Mucosa of descending colon (tissue), 3 donors: Measurements from ENCODE around the gene XCL1. TPM values are rescaled to one million over a fixed set of nuclear protein-coding genes. Genes with fewer than 3 reads are reported as not detected.

ENCODE experiments used
- ATAC-seq: fragments of 200-7000 bp; cut with Tn5 transposase; one replicate; pipeline ENCODE4 v1.9.1; 2020; ENCODE audit warnings: mild to moderate bottlenecking, moderate library complexity
- DNase-seq, 3 donors: peaks; one replicate each; pipeline ENCODE4 v3.0.0-alpha.2; 2020
- H3K36me3 ChIP-seq: fragments of 200-600 bp; one replicate; pipeline ENCODE4 v1.8.0; 2021; ENCODE audit warnings: low read depth, mild to moderate bottlenecking
- H3K4me1 ChIP-seq: fragments of 200-600 bp; one replicate; pipeline ENCODE4 v1.8.0; 2021; ENCODE audit warnings: low read depth, mild to moderate bottlenecking
- H3K4me3 ChIP-seq: fragments of 200-600 bp; one replicate; pipeline ENCODE4 v1.8.0; 2021; ENCODE audit warnings: mild to moderate bottlenecking
- H3K9me3 ChIP-seq: fragments of 200-600 bp; one replicate; pipeline ENCODE4 v1.8.0; 2021; ENCODE audit warnings: mild to moderate bottlenecking
- intact Hi-C, 2 donors: fragments of 100-400 bp; cut with DNase I in 1 of 2; cut with micrococcal nuclease in 1 of 2; formaldehyde crosslinking; loops; one replicate each; pipeline versions ENCODE4 v1.11.0 to v1.11.1; 2022; cut with DNase I, micrococcal nuclease
- total RNA-seq, 3 donors: library from RNA; stranded (reverse); fragmentation: NEBNext Ultra II Directional in 2 of 3; extraction: Animal tissue kit (Norgen Biotek cat#: 25700) in 2 of 3; gene quantifications; one replicate each; pipeline versions ENCODE4 v1.2.1 to v1.2.4, GENCODE V29; 2021 to 2023
- TF ChIP-seq, protein P1 (sequence below): fragments of 200-600 bp; IDR thresholded peaks from one replicate; pipeline ENCODE4 v1.8.0; 2022; ENCODE audit warnings: antibody characterized with exemption, mild to moderate bottlenecking
- donor health status: DM: no; HTN: no; CAD: no; lungs with moderate emphysema.
- donor health status: DM: no; HTN: no; CAD: no.
- donor health status: DM: no; HTN: yes; CAD: no.

Gene XCL1
- total RNA-seq, 3 donors from 2014 or later: 0.22 to 1.1 TPM; not detected in 1

DNA sequence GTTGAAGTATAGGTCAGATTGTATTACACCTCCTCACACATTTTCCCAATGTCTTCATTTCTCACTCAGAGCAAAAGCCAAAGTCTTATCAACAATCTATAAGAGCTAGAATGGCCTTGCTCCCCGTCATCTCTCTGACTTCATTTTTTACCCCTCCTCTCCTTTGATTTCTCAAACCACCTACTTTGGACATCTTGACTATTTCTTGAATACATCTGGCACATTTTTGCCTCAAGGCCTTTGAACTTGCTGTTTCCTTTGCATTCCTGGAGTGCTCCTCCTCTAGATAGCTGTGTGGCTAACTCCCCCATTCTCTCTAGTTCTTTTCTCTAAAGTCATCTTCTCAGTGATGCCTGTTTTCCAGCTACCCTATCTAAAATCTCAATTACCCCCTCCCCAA is 25.4 kb upstream of the XCL1 start:
- H3K36me3 ChIP-seq: no peaks in the 10 kb centered on the region
- H3K9me3 ChIP-seq: no peaks in the 10 kb centered on the region
- H3K4me3 ChIP-seq: no peak overlapping the region
- H3K4me1 ChIP-seq: no peaks in the 10 kb centered on the region
- ATAC-seq: no peak
- intact Hi-C loops: no loop called here
- no peak for DNase-seq
- TF ChIP-seq, protein P1, sequence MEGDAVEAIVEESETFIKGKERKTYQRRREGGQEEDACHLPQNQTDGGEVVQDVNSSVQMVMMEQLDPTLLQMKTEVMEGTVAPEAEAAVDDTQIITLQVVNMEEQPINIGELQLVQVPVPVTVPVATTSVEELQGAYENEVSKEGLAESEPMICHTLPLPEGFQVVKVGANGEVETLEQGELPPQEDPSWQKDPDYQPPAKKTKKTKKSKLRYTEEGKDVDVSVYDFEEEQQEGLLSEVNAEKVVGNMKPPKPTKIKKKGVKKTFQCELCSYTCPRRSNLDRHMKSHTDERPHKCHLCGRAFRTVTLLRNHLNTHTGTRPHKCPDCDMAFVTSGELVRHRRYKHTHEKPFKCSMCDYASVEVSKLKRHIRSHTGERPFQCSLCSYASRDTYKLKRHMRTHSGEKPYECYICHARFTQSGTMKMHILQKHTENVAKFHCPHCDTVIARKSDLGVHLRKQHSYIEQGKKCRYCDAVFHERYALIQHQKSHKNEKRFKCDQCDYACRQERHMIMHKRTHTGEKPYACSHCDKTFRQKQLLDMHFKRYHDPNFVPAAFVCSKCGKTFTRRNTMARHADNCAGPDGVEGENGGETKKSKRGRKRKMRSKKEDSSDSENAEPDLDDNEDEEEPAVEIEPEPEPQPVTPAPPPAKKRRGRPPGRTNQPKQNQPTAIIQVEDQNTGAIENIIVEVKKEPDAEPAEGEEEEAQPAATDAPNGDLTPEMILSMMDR: no peak

DNA sequence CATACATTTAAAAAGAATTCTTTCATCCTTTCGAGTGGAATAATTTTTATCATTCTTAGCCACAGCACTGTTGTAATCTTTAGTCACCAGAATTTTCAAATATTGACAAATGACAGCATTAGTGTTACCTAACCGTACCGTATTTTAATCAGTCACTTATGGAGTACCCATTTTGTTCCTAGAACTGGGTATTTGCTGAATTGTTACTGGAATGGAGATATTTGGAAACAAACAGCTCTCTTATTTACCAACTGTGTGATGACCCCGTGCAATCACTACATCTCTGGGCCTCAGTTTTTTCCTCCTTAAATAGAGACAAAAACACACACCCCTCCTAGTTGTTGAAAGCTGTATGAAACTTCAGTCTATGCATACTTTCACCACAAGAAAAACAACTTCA is 24.7 kb upstream of the XCL1 start:
- Histone ChIP-seq H3K9me3 (no peaks in the 10 kb centered on the region), H3K4me1 (no peaks in the 10 kb centered on the region), H3K36me3 (no peaks in the 10 kb centered on the region), H3K4me3 (no peak overlapping the region)
- DNase-seq (no peak), ATAC-seq (no peak)
- TF ChIP-seq, protein P1: no peak
- intact Hi-C loops: no loop called here

DNA sequence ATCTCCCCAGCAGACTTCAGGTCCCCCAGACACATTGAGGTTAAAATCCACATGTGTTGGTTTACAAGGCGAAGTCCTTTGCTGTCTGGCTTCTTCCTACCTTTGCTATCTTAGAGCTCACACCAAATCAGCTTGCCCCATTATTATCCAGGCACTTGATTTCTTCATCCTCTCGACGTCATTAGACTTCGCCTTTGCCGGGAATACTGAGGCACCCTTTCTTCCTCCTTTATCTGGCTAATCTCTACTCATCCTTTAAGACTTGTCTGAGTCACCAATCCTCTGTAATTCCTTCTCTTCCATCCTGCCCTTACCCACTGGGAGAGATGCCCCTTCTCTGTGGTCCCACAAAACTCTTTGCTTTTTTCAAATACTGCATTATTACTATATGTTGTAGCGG is 23.4 kb upstream of the XCL1 start:
- H3K36me3 ChIP-seq: no peaks in the 10 kb centered on the region
- TF ChIP-seq, protein P1: no peak
- H3K4me1 ChIP-seq: no peaks in the 10 kb centered on the region
- ATAC-seq: no peak
- no peaks in the 10 kb centered on the region for H3K9me3 ChIP-seq
- intact Hi-C loops: no loop called here
- no peak overlapping the region for H3K4me3 ChIP-seq
- DNase-seq: no peak

DNA sequence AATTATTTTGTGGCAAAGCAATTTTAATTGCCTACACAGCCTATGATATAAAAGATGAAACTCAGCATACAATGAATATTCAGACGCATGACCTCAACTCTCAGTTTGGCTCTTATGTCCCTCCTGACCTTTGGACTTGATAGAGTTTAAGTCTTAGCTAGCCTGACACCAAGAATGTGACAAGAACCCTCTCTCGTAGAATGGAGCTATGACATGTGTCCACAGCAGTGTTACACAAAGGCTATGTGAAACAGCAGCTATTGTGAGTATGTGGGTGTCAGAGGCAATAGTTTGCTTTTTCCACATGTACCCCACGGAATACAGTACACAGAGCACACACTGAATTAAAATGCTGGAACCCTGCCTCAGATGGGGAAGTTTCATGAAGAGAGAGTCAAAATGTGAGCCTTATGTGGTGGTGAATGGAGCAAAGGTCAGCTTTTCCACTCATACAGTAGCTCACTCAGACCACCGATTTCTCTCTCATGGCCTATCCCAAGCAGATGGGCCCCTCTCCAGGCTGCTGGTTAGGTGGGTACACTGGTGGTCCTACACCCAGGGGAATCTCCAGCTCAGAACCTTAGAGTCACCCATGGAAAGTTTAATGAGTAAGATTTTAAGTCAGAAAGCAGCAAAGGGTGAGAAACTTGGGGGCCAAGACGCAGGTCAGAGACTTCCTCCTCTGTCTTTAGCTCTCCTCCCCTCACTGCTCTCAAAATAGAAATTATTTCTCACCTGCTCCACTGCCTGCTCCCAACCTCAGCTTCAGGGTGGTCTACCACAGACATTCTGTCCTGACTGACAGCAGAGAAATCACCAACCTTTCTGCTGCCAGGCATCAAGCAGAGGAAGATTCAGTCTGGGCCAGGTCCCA is 22.5 kb upstream of the XCL1 start:
- TF ChIP-seq, protein P1: no peak
- Histone ChIP-seq H3K9me3 (no peaks in the 10 kb centered on the region), H3K36me3 (no peaks in the 10 kb centered on the region), H3K4me1 (no peaks in the 10 kb centered on the region), H3K4me3 (no peak overlapping the region)
- no peak for ATAC-seq
- intact Hi-C loops: no loop called here
- no peak for DNase-seq

DNA sequence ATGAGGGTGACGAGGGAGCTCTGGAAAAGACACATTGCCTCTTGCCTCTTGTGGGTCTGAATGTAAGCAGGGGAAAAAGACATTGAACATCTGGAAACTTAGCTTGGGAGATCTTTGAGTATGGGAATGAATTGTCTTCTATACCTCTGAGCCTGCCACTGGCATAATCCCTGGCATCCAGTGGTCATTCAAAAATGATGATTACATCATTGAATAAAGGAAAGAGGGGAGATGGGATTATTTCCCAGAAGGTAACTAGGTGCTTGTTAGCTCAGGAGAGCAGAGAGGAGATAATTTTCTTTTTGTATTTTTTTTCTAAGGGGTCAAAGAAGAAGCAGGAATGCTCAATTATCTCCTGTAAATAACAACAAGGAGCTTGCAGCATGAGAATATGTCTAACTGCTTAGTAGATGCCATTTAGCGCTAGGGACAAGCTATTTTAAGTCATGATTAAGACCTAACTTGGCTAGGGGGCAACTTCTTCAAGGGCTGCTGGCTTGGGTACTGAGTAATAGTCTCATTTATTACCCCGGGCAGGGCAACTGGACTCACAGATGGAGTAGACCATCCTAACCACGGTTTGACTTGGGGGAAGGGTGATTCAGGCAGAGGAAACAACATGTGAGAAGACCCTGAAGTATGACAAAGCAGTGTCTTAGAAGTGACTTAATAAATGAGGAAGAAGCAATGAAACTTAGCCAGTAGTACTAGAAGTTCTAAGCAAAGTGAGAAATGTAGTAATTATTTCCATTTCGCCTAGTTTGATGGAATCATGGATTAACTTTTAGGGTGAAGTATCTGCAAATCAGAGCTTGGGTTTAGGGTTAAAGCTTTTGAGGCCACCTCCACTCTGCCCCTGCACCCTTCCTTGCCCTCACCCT is 21.6 kb upstream of the XCL1 start:
- DNase-seq: no peak
- Histone ChIP-seq H3K36me3 (no peaks in the 10 kb centered on the region), H3K9me3 (no peaks in the 10 kb centered on the region), H3K4me3 (no peak overlapping the region), H3K4me1 (no peaks in the 10 kb centered on the region)
- no peak for ATAC-seq
- intact Hi-C loops: no loop called here
- TF ChIP-seq, protein P1: no peak
